IPS-15b (cell line): ENCODE results near the gene ATP11A.

ENCODE experiments used
- H3K27me3 ChIP-seq: one replicate; pipeline ENCODE4 v1.6.1; 2013; ENCODE audit warnings: low read length; ENCODE audit not compliant: control insufficient read depth, insufficient read depth
- H3K36me3 ChIP-seq: one replicate; pipeline ENCODE4 v1.6.1; 2013; ENCODE audit warnings: low read length; ENCODE audit not compliant: control insufficient read depth, insufficient read depth
- H3K4me1 ChIP-seq: one replicate; pipeline ENCODE4 v1.6.1; 2013; ENCODE audit warnings: mild to moderate bottlenecking, low read length; ENCODE audit not compliant: control insufficient read depth, insufficient read depth
- H3K4me3 ChIP-seq: one replicate; pipeline ENCODE4 v1.5.1; 2013; ENCODE audit warnings: low read depth, low read length
- H3K9ac ChIP-seq: one replicate; pipeline ENCODE4 v1.6.1; 2013; ENCODE audit warnings: low read depth, mild to moderate bottlenecking, low read length
- H3K9me3 ChIP-seq: one replicate; pipeline ENCODE4 v1.6.1; 2013; ENCODE audit warnings: mild to moderate bottlenecking, low read length; ENCODE audit not compliant: control insufficient read depth, insufficient read depth

ATP11A gene

DNA sequence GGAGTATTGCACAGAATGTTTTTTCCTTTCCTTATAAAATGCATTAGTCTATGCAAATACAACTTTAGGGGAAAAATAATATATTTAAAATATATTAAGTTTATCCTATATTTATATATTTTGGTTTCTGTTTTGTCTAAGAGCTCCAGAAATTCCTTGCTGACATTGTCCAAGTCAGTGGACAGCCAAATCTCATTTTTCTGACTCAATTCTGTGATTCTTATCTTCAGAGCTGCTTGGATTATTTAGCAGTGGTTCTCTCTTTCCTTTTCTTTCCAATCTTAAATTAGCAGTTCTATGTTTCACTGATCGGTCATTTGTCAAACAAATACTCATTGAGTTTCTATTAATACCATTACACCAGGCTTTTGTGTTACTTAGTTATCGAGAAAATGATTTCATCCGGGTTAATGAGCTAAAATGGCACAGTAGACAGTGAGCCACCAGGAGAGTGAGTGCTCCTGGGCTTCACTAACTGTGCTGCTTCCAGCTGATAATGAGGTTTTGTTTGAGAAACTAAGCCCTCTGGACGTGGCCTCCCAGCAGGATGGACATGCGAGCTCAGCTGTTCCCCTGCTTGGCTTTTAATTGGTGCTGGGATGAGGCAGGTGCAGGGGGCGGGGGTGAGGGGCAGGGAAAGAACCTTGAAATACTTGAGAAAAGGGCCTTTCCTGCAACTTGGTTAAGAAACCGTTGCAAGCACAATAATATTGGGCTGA lies 44.0 kb downstream of the ATP11A start:
- H3K4me3 ChIP-seq, result no peak overlapping the region
- no peaks in the 10 kb centered on the region for H3K27me3 ChIP-seq
- H3K9me3 ChIP-seq, result no peaks in the 10 kb centered on the region
- no peaks in the 10 kb centered on the region for H3K36me3 ChIP-seq
- peaks cover 29% of the 10 kb centered on the region for H3K4me1 ChIP-seq
- H3K9ac ChIP-seq, result no peak overlapping the region

DNA sequence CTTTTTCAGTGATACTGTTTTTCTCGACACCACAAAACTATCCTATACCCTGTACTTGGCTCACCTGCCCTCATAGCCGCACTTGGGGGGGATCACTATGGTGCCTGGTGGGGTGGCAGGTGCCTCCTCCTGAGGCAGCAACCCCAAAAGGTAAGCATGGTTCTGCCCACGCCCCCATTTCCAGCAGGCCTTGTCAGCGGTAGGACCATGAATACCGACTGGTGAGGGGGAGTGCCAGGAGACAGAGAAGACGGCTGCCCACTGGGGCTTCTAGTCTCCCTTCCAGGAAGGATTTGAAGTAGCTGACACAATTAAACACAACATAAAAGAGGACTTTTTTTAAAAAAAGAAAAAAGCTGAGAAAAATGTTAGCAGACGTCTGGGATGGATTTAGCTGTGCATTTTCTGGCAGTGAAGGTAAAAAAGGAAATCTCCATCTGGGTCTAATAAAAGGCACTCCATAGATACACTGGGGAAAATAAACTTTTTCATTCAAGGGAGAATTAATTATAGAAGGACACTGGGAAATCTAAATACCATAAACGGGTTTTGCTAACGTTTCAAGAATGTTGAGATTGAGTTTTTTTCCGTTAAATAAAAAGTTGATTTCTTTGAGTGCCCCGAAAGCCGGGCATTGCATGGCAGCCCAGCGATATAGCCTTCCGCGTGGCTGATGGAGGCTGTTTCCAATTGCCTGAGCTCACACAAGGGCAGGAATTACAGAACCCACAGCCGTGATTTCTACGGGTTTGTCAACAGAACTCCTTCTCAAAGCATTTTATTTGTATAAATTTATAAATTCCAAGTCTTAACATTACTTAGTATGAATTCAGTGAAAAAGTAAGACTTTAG lies 45.1 kb downstream of the ATP11A start:
- no peaks in the 10 kb centered on the region for H3K9me3 ChIP-seq
- no peaks in the 10 kb centered on the region for H3K36me3 ChIP-seq
- no peak overlapping the region for H3K9ac ChIP-seq
- peaks cover 29% of the 10 kb centered on the region for H3K4me1 ChIP-seq
- no peak overlapping the region for H3K4me3 ChIP-seq
- no peaks in the 10 kb centered on the region for H3K27me3 ChIP-seq

DNA sequence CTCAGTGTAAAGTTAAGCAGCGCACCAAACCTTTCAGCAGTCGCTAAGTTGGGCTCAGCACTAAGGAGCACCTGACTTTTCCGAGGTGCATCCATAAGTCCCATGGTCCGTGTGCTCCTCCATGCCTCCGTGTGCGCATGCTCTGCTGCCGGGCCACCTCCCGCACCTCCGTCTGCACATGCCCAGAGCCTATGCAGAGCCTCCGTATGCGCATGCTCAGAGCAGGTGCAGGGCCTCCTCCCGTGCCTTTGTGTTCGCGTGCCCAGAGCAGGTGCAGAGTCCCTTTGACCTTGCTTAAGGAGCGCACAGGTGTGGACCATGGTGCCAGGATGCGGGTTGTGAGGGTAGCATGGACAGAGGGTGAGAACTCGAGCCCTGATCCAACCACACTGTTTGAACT lies 46.0 kb downstream of the ATP11A start:
- Histone ChIP-seq H3K9me3 (no peaks in the 10 kb centered on the region), H3K4me1 (peaks cover 29% of the 10 kb centered on the region), H3K27me3 (no peaks in the 10 kb centered on the region), H3K36me3 (no peaks in the 10 kb centered on the region), H3K9ac (no peak overlapping the region), H3K4me3 (peak overlapping the region; percentile 18)

DNA sequence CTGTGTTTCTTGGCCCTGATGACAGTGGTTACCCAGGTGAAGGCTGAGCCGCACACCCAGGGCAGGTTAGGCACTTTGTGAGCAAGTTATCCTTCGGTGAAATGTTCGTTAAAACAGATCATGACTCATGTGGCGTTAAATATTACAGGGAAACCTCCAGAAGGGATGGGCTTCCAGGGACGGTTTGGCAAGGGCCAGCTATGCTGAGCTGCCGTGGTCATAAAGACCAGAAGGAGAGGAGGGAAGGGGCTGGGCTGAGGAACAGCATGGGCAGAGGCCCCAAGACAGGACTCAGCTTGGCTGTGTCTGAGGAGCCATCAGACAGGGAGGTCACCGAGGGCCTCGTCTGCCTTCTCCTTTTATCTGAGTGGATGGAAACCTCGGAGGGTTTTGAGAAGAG lies 47.5 kb downstream of the ATP11A start:
- Histone ChIP-seq H3K27me3 (no peaks in the 10 kb centered on the region), H3K4me3 (no peak overlapping the region), H3K9ac (no peak overlapping the region), H3K4me1 (peaks cover 25% of the 10 kb centered on the region), H3K36me3 (no peaks in the 10 kb centered on the region), H3K9me3 (no peaks in the 10 kb centered on the region)

DNA sequence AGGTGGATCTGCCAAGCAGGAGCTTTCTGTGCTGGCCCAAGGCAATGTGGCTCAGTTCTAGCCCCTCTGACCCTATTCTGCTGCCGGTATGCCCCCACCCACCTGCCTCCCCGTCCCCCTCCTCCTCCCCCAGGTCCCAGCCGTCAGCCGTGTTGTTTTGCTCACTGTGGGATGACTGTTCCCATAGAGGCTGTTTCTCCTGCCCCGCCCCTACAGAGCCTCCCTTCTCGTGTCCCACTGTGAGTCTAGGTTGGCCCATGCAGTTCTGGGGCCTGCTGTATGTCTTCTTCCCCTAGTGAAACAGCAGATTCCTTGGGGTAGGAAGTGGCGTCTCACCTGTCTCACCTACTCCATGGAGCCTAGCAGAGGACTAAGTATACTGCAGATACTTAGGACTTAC lies 48.8 kb downstream of the ATP11A start:
- H3K36me3 ChIP-seq, result no peaks in the 10 kb centered on the region
- no peak overlapping the region for H3K4me3 ChIP-seq

DNA sequence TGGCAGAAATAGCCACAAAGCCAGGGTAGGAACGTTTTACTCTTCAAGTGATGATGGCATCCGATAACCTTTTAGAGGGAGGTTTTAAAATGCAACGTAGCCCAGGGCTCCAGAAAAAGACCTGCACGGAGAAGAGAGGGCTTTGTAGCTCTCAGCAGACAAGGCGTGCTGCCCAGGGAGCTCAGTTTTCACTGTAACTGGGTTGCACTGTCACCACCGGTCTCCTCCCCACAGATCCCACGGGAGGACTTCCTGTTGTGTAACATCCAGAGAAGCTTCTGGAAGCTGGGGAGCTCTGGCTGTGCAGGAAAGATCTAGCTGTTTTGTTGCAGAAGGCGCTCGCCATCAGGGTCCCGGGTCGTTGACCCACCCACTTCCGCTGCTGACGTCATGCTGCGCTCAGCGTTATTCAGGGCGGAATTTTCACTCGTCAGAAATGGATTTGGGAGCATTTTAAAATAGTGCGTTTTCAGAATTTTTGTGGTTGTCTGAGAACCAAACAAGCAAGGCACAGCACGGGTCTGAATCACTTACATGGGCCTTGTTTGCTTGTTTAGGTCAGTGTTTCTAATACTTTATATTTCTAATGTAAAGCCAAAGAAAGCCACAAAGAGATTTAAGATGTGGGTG lies 50.8 kb downstream of the ATP11A start:
- H3K4me1 ChIP-seq, result peaks cover 6% of the 10 kb centered on the region
- no peak overlapping the region for H3K4me3 ChIP-seq
- no peaks in the 10 kb centered on the region for H3K36me3 ChIP-seq
- no peaks in the 10 kb centered on the region for H3K9me3 ChIP-seq
- H3K27me3 ChIP-seq, result no peaks in the 10 kb centered on the region
- no peak overlapping the region for H3K9ac ChIP-seq

More for the DNA sequence above, 48.8 kb downstream of the ATP11A start:
- H3K27me3 ChIP-seq, result no peaks in the 10 kb centered on the region
- H3K9ac ChIP-seq, result no peak overlapping the region
- H3K9me3 ChIP-seq, result no peaks in the 10 kb centered on the region
- H3K4me1 ChIP-seq, result peaks cover 21% of the 10 kb centered on the region

DNA sequence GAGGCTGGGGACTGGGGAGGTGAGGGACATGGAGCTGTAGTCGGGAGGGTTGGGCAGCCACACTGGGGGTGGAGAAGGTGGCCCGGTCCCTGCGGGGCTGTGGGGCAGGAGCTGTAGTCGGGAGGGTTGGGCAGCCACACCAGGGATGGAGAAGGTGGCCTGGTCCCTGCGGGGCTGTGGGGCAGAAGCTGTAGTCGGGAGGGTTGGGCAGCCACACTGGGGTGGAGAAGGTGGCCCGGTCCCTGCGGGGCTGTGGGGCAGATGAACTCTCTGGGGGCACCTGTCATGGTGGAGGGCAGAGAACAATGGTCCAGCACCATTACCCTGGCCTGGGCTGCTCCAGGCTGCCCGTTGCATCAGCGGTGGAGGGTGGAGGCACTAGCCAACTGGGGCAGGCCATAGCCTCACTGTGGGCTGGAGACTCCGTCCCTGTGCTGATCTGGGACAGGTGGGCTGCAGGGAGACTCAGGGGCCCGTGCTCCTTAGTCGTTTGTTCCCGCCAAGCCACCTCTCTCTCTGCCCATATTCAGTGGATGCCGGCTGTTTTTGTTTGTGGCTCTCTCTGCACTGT lies 51.4 kb downstream of the ATP11A start:
- H3K9me3 ChIP-seq, result no peaks in the 10 kb centered on the region
- H3K36me3 ChIP-seq, result no peaks in the 10 kb centered on the region
- peaks cover 1% of the 10 kb centered on the region for H3K4me1 ChIP-seq
- no peaks in the 10 kb centered on the region for H3K27me3 ChIP-seq
- no peak overlapping the region for H3K9ac ChIP-seq
- no peak overlapping the region for H3K4me3 ChIP-seq

DNA sequence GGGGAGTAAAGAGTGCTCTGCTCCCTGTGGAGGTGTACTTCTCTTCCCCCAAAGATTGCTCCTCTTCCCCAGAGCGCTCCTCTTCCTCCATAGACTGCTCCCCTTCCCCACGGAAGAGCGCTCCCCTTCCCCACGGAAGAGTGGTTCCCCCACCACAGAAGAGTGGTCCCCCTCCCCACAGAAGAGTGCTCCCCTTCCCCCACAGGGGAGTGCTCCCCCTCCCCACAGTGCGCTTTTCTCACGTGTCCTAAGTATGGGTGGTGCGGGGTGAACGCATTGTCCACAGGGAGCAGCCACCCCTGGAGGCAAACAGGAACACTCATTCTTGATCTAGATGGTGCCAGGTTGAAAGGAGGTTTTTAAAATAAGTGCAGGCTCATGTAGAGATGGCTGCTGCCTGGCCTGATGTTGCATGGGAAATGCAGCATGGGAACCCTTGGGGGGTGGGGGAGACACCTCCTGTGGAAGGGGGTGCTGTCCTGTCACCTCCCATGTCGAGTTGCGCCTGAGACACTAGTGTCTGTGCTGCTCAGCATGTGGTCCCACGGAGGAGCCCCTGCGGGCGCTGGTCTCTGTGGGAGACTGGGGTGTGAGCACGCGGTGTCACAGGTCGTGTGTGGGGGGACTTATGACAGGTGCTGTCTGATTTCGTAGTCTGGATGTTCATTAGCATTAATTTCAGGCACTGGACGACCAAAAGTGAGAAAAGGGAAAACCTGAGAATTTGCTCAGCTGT lies 52.2 kb downstream of the ATP11A start:
- Histone ChIP-seq H3K27me3 (no peaks in the 10 kb centered on the region), H3K4me1 (no peaks in the 10 kb centered on the region), H3K9ac (no peak overlapping the region), H3K4me3 (no peak overlapping the region), H3K9me3 (no peaks in the 10 kb centered on the region), H3K36me3 (no peaks in the 10 kb centered on the region)

DNA sequence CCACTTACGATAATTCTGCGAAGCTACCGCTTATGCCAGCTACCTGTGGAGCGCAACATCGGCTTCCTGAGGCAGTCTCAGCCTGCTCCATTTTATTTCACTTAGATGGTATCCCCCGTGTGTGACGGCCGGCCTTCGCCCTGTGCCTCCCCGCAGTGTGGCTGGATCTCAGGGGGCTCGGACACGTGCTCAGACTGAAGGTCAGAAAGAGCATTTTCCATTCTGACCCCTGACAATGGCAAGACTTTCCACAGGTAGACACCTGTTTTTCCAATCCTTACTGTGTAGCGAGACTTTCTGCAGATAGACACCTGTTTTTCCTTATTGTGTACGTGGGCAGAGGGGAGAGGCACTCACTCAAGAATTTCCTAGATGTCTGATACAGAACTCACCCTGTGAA lies 52.7 kb downstream of the ATP11A start:
- Histone ChIP-seq H3K9me3 (no peaks in the 10 kb centered on the region), H3K4me1 (no peaks in the 10 kb centered on the region), H3K4me3 (no peak overlapping the region), H3K36me3 (no peaks in the 10 kb centered on the region), H3K27me3 (no peaks in the 10 kb centered on the region), H3K9ac (no peak overlapping the region)

DNA sequence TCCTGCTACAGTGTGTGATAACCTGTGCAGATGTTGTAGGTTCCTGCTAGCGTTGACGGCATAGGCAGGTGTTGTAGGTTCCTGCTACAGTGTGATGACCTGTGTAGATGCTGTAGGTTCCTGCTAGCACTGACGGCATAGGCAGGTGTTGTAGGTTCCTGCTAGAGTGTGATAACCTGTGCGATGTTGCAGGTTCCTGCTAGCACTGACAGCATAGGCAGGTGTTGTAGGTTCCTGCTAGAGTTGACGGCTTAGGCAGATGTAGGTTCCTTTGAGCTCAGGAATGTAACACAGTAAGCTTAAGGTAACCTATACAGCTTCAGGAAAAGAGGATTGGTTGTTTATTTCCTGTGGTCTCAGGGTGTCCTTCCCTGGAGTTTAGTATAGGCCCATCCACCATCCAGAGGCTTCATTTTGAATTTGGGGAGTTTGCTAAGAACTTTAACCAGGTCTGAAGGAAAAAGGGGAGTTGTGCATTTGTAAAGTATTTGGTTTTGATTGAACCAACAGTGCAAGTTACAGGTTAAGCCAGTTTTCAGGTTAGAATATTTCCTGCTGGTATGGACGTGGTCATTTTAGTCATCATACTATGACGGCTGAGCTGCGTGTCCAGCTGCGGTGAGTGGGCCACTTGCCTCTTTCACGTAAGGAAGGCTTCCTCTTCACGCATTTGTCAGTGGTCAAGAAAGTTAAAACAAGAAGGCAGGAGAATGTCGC lies 53.8 kb downstream of the ATP11A start:
- H3K4me3 ChIP-seq, result no peak overlapping the region
- no peaks in the 10 kb centered on the region for H3K9me3 ChIP-seq
- H3K36me3 ChIP-seq, result no peaks in the 10 kb centered on the region

More for the DNA sequence above, 53.8 kb downstream of the ATP11A start:
- Histone ChIP-seq H3K9ac (no peak overlapping the region), H3K4me1 (no peaks in the 10 kb centered on the region), H3K27me3 (no peaks in the 10 kb centered on the region)
